GM18873 (cell line): ENCODE results near the gene LECT2.

Experiments used
- ATAC-seq: cut with Tn5 transposase; IDR thresholded peaks from one replicate; pipeline ENCODE4 v1.9.1; 2021; ENCODE audit warnings: mild to moderate bottlenecking, moderate library complexity, moderate number of reproducible peaks; ENCODE audit not compliant: unreplicated experiment, low FRiP score

LECT2 gene

GRCh38 chr5:135979510-135979909, 24.7 kb upstream of the LECT2 start:
- ATAC-seq, result no peak

GRCh38 chr5:135978993-135979392, 24.2 kb upstream of the LECT2 start:
- ATAC-seq, result no peak

- no peak for ATAC-seq
These were observed 23.4 kb upstream of the LECT2 start for GRCh38 chr5:135978212-135978631.

- ATAC-seq, result no peak
These were observed 22.7 kb upstream of the LECT2 start for GRCh38 chr5:135977375-135977928.

- ATAC-seq, result no peak
These were observed 21.4 kb upstream of the LECT2 start for GRCh38 chr5:135976216-135976615.

GRCh38 chr5:135975122-135975521, 20.3 kb upstream of the LECT2 start:
- ATAC-seq, result no peak

- no peak for ATAC-seq
These were observed 19.3 kb upstream of the LECT2 start for GRCh38 chr5:135974021-135974600.

- no peak for ATAC-seq
These were observed 18.7 kb upstream of the LECT2 start for GRCh38 chr5:135973323-135974020.

- no peak for ATAC-seq
These were observed 16.9 kb upstream of the LECT2 start for GRCh38 chr5:135971701-135972100.

- ATAC-seq, result no peak
These were observed 12.0 kb upstream of the LECT2 start for GRCh38 chr5:135966790-135967189.

- no peak for ATAC-seq
These were observed 11.4 kb upstream of the LECT2 start for GRCh38 chr5:135966165-135966564.

GRCh38 chr5:135965504-135965903, 10.7 kb upstream of the LECT2 start:
- ATAC-seq, result no peak

- ATAC-seq, result no peak
These were observed 10.0 kb upstream of the LECT2 start for GRCh38 chr5:135964670-135965320.

GRCh38 chr5:135955525-135955924, 742 bp upstream of the LECT2 start:
- ATAC-seq, result no peak

GRCh38 chr5:135953850-135954249, 933 bp downstream of the LECT2 start:
- ATAC-seq, result no peak

- no peak for ATAC-seq
These were observed 2.1 kb downstream of the LECT2 start for GRCh38 chr5:135952683-135953082.

GRCh38 chr5:135951807-135952206, 3.0 kb downstream of the LECT2 start:
- ATAC-seq, result no peak

GRCh38 chr5:135951257-135951656, 3.5 kb downstream of the LECT2 start:
- no peak for ATAC-seq

- ATAC-seq, result no peak
These were observed 4.2 kb downstream of the LECT2 start for GRCh38 chr5:135950611-135951010.

GRCh38 chr5:135944967-135945560, 9.7 kb downstream of the LECT2 start:
- no peak for ATAC-seq

- no peak for ATAC-seq
These were observed 10.2 kb downstream of the LECT2 start for GRCh38 chr5:135944564-135944963.
